AG08396 (cell line): ENCODE measurements around the gene COA4.
"Not testable (repeated sequence)": the region's sequence is repeated elsewhere in the genome, so short reads cannot be mapped to it uniquely, and the experiment has no call there.

ENCODE experiments used
- DNase-seq: peaks from one replicate; pipeline ENCODE4 v3.0.0; 2012; ENCODE audit warnings: low spot score, mixed read lengths

Gene COA4

GRCh38 chr11:73876424-73877310, at the start of gene COA4, which contains the start of gene PAAF1:
TSS of gene COA4 (minus strand) at chr11:73876846. CDS start at chr11:73873378, 3,468 bp downstream.
TSS of gene PAAF1 (plus strand) at chr11:73876999. CDS start at chr11:73877022, 23 bp downstream.
- DNase-seq = peak; percentile 93

GRCh38 chr11:73921180-73921579, 44.5 kb upstream of the COA4 start:
- no peak for DNase-seq

- DNase-seq = peak; percentile 17
Observed at GRCh38 chr11:73916435-73916834, 39.8 kb upstream of the COA4 start.

- DNase-seq = no peak
Observed at GRCh38 chr11:73914284-73914683, 37.6 kb upstream of the COA4 start.

GRCh38 chr11:73913472-73913871, 36.8 kb upstream of the COA4 start:
- no peak for DNase-seq

- DNase-seq = no peak
Observed at GRCh38 chr11:73912026-73912425, 35.4 kb upstream of the COA4 start.

- DNase-seq = peak; percentile 69
Observed at GRCh38 chr11:73907191-73907590, 30.5 kb upstream of the COA4 start.

- DNase-seq = no peak
Observed at GRCh38 chr11:73902303-73902702, 25.7 kb upstream of the COA4 start.

GRCh38 chr11:73894725-73895335, 18.2 kb upstream of the COA4 start:
- peak; percentile 72 for DNase-seq

GRCh38 chr11:73893041-73893440, 16.4 kb upstream of the COA4 start:
- no peak for DNase-seq

GRCh38 chr11:73889536-73889935, 12.9 kb upstream of the COA4 start:
- DNase-seq = no peak

GRCh38 chr11:73889019-73889418, 12.4 kb upstream of the COA4 start:
- DNase-seq = peak; percentile 7

GRCh38 chr11:73888244-73888643, 11.6 kb upstream of the COA4 start:
- no peak for DNase-seq

- no peak for DNase-seq
Observed at GRCh38 chr11:73883856-73884255, 7.2 kb upstream of the COA4 start.

GRCh38 chr11:73880449-73880848, 3.8 kb upstream of the COA4 start:
- not testable (repeated sequence) for DNase-seq

GRCh38 chr11:73878771-73879170, 2.1 kb upstream of the COA4 start:
- DNase-seq = no peak

GRCh38 chr11:73875840-73876239, 806 bp downstream of the COA4 start:
- no peak for DNase-seq

GRCh38 chr11:73875380-73875779, 1.3 kb downstream of the COA4 start:
- no peak for DNase-seq

- DNase-seq = no peak
Observed at GRCh38 chr11:73872749-73873357, 3.8 kb downstream of the COA4 start.

GRCh38 chr11:73870261-73870660, 6.4 kb downstream of the COA4 start:
- no peak for DNase-seq

GRCh38 chr11:73869332-73869949, 7.2 kb downstream of the COA4 start:
- DNase-seq = no peak

GRCh38 chr11:73866586-73866996, 10.1 kb downstream of the COA4 start:
- peak; percentile 65 for DNase-seq
